H1 (cell line): ENCODE data around the gene CDK8. TPM values are rescaled to one million over a fixed set of nuclear protein-coding genes. Genes with fewer than 3 reads are reported as not detected.

Experiments
- CTCF ChIA-PET: fragments of 300-600 bp; sonication (Branson Sonifier 250); formaldehyde crosslinking; loops from one replicate; lab custom pipeline; 2021; ENCODE audit not compliant: partially characterized antibody; lab: Charles Lee
- POLR2A ChIA-PET: fragments of 300-600 bp; sonication (Branson Sonifier 250); formaldehyde crosslinking; loops from one replicate; lab custom pipeline; 2021; ENCODE audit warnings: inconsistent platforms; ENCODE audit not compliant: partially characterized antibody; lab: Charles Lee
- DNase-seq, 2 experiments: peaks; one replicate each; pipeline versions ENCODE4 v3.0.0 to v3.0.0-alpha.2; 2010 to 2022; ENCODE audit warnings: low spot score in 2 of 2, low read depth in 1 of 2, mixed read lengths in 1 of 2
- FAIRE-seq: peaks from 2 replicates; lab custom pipeline; 2011; peaks lifted over from hg19 to GRCh38; lab: Jason Lieb, UNC
- H2AFZ ChIP-seq: 2 replicates; pipeline ENCODE4 v1.8.1; 2012; ENCODE audit warnings: low read length, inconsistent platforms
- H2AK5ac ChIP-seq: 2 replicates; pipeline ENCODE4 v1.6.1; 2013; ENCODE audit warnings: low read depth, low read length
- H2BK120ac ChIP-seq: replicated peaks from 2 replicates; pipeline ENCODE3; 2013; ENCODE audit warnings: low read depth, low read length, inconsistent platforms
- H2BK12ac ChIP-seq: 2 replicates; pipeline ENCODE4 v1.6.1; 2013; ENCODE audit warnings: low read depth, low read length
- H2BK15ac ChIP-seq: 2 replicates; pipeline ENCODE4 v1.6.1; 2013; ENCODE audit warnings: low read length
- H2BK20ac ChIP-seq: 2 replicates; pipeline ENCODE4 v1.6.1; 2013; ENCODE audit warnings: low read length
- H2BK5ac ChIP-seq: 2 replicates; pipeline ENCODE4 v1.6.1; 2013; ENCODE audit warnings: low read depth, low read length
- H3K14ac ChIP-seq: 2 replicates; pipeline ENCODE4 v1.6.1; 2013; ENCODE audit warnings: inconsistent platforms; ENCODE audit not compliant: insufficient read length
- H3K18ac ChIP-seq: 2 replicates; pipeline ENCODE4 v1.6.1; 2013; ENCODE audit warnings: low read length; ENCODE audit errors: extremely low read depth
- H3K23ac ChIP-seq: 2 replicates; pipeline ENCODE4 v1.6.1; 2013; ENCODE audit warnings: inconsistent platforms; ENCODE audit not compliant: insufficient read length
- H3K23me2 ChIP-seq: 2 replicates; pipeline ENCODE4 v1.6.1; 2013; ENCODE audit warnings: low read depth, low read length
- H3K27ac ChIP-seq: 2 replicates; pipeline ENCODE4 v1.6.1; 2011; ENCODE audit warnings: low read depth, low read length, inconsistent platforms
- H3K27me3 ChIP-seq, 4 experiments: replicated peaks in 1 of 4; 1 replicate in 1 of 4; 2 replicates in 3 of 4; pipeline versions ENCODE4 v1.6.1 to v1.8.1; 2011 to 2013; ENCODE audit warnings: low read length in 3 of 4, mild to moderate bottlenecking in 3 of 4, inconsistent platforms in 2 of 4, mixed read lengths in 2 of 4, moderate library complexity in 1 of 4; ENCODE audit not compliant: control insufficient read depth in 3 of 4, insufficient read depth in 3 of 4; ENCODE audit errors: extremely low read depth in 1 of 4
- H3K36me3 ChIP-seq, 4 experiments: 2 replicates each; pipeline versions ENCODE4 v1.6.1 to v1.8.1; 2011 to 2013; ENCODE audit warnings: mild to moderate bottlenecking in 4 of 4, low read length in 3 of 4, moderate library complexity in 2 of 4, control low read depth in 1 of 4, inconsistent platforms in 1 of 4; ENCODE audit not compliant: insufficient read depth in 4 of 4, control insufficient read depth in 2 of 4
- H3K4ac ChIP-seq: replicated peaks from 2 replicates; pipeline ENCODE3; 2013; ENCODE audit warnings: low read length, low read depth, mixed read lengths, inconsistent platforms; ENCODE audit not compliant: insufficient read length
- H3K4me1 ChIP-seq, 4 experiments: replicated peaks in 1 of 4; 1 replicate in 1 of 4; 2 replicates in 3 of 4; pipeline versions ENCODE4 v1.6.1 to v1.8.1; 2011 to 2013; ENCODE audit warnings: low read length in 3 of 4, inconsistent platforms in 2 of 4, mixed read lengths in 1 of 4; ENCODE audit not compliant: insufficient read depth in 4 of 4, control insufficient read depth in 3 of 4
- H3K4me2 ChIP-seq, 2 experiments: 2 replicates each; pipeline versions ENCODE4 v1.6.1 to v1.8.1; 2011 to 2013; ENCODE audit warnings: low read depth in 2 of 2, low read length in 2 of 2, control low read depth in 1 of 2, inconsistent platforms in 1 of 2, mild to moderate bottlenecking in 1 of 2; ENCODE audit not compliant: insufficient read depth in 1 of 2
- H3K4me3 ChIP-seq, 4 experiments: fragments of 200-600, 300-600 bp in 1 of 4; sonication (generic), shearing (Covaris generic), sonication (Bioruptor Twin) in 1 of 4; 2 replicates each; pipeline versions ENCODE4 v1.5.1 to v1.8.1; 2011 to 2016; ENCODE audit warnings: low read length in 4 of 4, low read depth in 3 of 4, control low read depth in 2 of 4, inconsistent platforms in 2 of 4, mild to moderate bottlenecking in 2 of 4, mixed read lengths in 1 of 4, moderate library complexity in 1 of 4; ENCODE audit not compliant: insufficient read depth in 2 of 4; ENCODE audit errors: extremely low read depth in 1 of 4
- H3K56ac ChIP-seq: replicated peaks from 2 replicates; pipeline ENCODE3; 2013; ENCODE audit warnings: low read depth, mild to moderate bottlenecking, mixed read lengths, low read length, inconsistent platforms; ENCODE audit not compliant: insufficient read length
- H3K79me1 ChIP-seq: 2 replicates; pipeline ENCODE4 v1.6.1; 2013; ENCODE audit warnings: low read depth, low read length, control low read depth
- H3K79me2 ChIP-seq, 2 experiments: 2 replicates each; pipeline versions ENCODE4 v1.6.1 to v1.8.1; 2012 to 2013; ENCODE audit warnings: low read length in 2 of 2, mild to moderate bottlenecking in 2 of 2, inconsistent platforms in 1 of 2; ENCODE audit not compliant: insufficient read depth in 2 of 2, control insufficient read depth in 1 of 2
- H3K9ac ChIP-seq, 4 experiments: replicated peaks in 1 of 4; 1 replicate in 1 of 4; 2 replicates in 3 of 4; pipeline versions ENCODE4 v1.6.1 to v1.8.1; 2011 to 2013; ENCODE audit warnings: low read depth in 3 of 4, low read length in 3 of 4, control low read depth in 2 of 4, mild to moderate bottlenecking in 2 of 4, moderate library complexity in 2 of 4, inconsistent platforms in 1 of 4; ENCODE audit errors: extremely low read depth in 1 of 4
- H3K9me3 ChIP-seq, 2 experiments: 2 replicates each; pipeline versions ENCODE4 v1.6.1 to v1.8.1; 2012 to 2013; ENCODE audit warnings: mild to moderate bottlenecking in 2 of 2, moderate library complexity in 2 of 2, control low read depth in 1 of 2, inconsistent platforms in 1 of 2, low read depth in 1 of 2, low read length in 1 of 2, mixed read lengths in 1 of 2; ENCODE audit not compliant: insufficient read depth in 2 of 2
- H4K20me1 ChIP-seq, 2 experiments: replicated peaks in 1 of 2; 2 replicates each; pipeline versions ENCODE3 to v1.8.1; 2011 to 2013; ENCODE audit warnings: inconsistent platforms in 2 of 2, low read length in 2 of 2, mild to moderate bottlenecking in 1 of 2; ENCODE audit not compliant: insufficient read depth in 2 of 2, control insufficient read depth in 1 of 2
- H4K5ac ChIP-seq: 2 replicates; pipeline ENCODE4 v1.6.1; 2013; ENCODE audit warnings: low read length, low read depth, mixed read lengths, inconsistent platforms; ENCODE audit not compliant: insufficient read length
- H4K8ac ChIP-seq: 2 replicates; pipeline ENCODE4 v1.8.0; 2013; ENCODE audit warnings: mild to moderate bottlenecking, moderate library complexity, low read length, inconsistent platforms; ENCODE audit not compliant: insufficient read depth; ENCODE audit errors: extremely low read depth
- H4K91ac ChIP-seq: replicated peaks from 2 replicates; pipeline ENCODE3; 2013; ENCODE audit warnings: low read length, mixed read lengths, inconsistent platforms; ENCODE audit not compliant: insufficient read length
- CTCF ChIP-seq, 3 experiments: IDR thresholded peaks; 1 replicate in 2 of 3; 2 replicates in 1 of 3; pipeline versions ENCODE4 v1.5.1 to v1.6.1; 2011; ENCODE audit warnings: low read length in 3 of 3, mild to moderate bottlenecking in 3 of 3, inconsistent platforms in 2 of 3, low read depth in 1 of 3, moderate library complexity in 1 of 3; ENCODE audit not compliant: insufficient read depth in 1 of 3; ENCODE audit errors: control extremely low read depth in 1 of 3
- EP300 ChIP-seq, 2 experiments: IDR thresholded peaks; 1 replicate in 1 of 2; 2 replicates in 1 of 2; pipeline ENCODE4 v1.6.1; 2011 to 2012; ENCODE audit warnings: low read depth in 2 of 2, low read length in 2 of 2, mild to moderate bottlenecking in 2 of 2, borderline replicate concordance in 1 of 2, inconsistent platforms in 1 of 2, moderate library complexity in 1 of 2
- JUN ChIP-seq: IDR thresholded peaks from 2 replicates; pipeline ENCODE4 v1.6.1; 2011; ENCODE audit warnings: low read depth, mild to moderate bottlenecking, improper control_type of control experiment, low read length
- RFX5 ChIP-seq: IDR thresholded peaks from 2 replicates; pipeline ENCODE4 v1.6.1; 2011; ENCODE audit warnings: low read depth, low read length, improper control_type of control experiment, borderline replicate concordance
- SRF ChIP-seq: IDR thresholded peaks from 2 replicates; pipeline ENCODE4 v1.6.1; 2011; ENCODE audit warnings: mild to moderate bottlenecking, low read depth, low read length, moderate library complexity
- TCF12 ChIP-seq: IDR thresholded peaks from 2 replicates; pipeline ENCODE4 v1.6.1; 2011; ENCODE audit warnings: low read depth, mild to moderate bottlenecking, low read length
- WGBS, 2 experiments: shearing (Covaris generic) in 1 of 2; methylation state at CpG; one replicate each; pipeline versions ENCODE4 v1.1.6 to v1.1.7; 2013 to 2015; ENCODE audit warnings: low lambda C conversion rate in 2 of 2, mixed read lengths in 2 of 2, inconsistent platforms in 1 of 2, low coverage in 1 of 2, missing lambda C conversion rate in 1 of 2; ENCODE audit not compliant: insufficient replicate concordance in 2 of 2, insufficient coverage in 1 of 2, insufficient read length in 1 of 2; ENCODE audit errors: extremely low coverage in 1 of 2, missing lambda C conversion rate in 1 of 2; 5-methylcytosine and 5-hydroxymethylcytosine counted together
- polyA plus RNA-seq, 7 experiments: library from polyadenylated mRNA; depleted of rRNA in 3 of 7; stranded (reverse) in 5 of 7; unstranded in 2 of 7; fragments of >200 nt in 5 of 7; fragments of 200-250 nt in 2 of 7; gene quantifications; 1 replicate in 5 of 7; 2 replicates in 1 of 7; 4 replicates in 1 of 7; pipeline versions ENCODE4 v1.2.1 to v1.2.3, GENCODE V29; 2011 to 2013; ENCODE audit warnings: missing spikeins in 2 of 7, mixed read lengths in 2 of 7
- total RNA-seq: library from RNA; stranded (reverse); fragmentation: NEBNext Ultra II Directional; extraction: Animal tissue kit (Norgen Biotek cat#: 25700); gene quantifications from 2 replicates; pipeline ENCODE4 v1.2.1, GENCODE V29; 2021
- TF ChIP-seq, protein P1 (sequence below): IDR thresholded peaks from 2 replicates; pipeline ENCODE4 v1.6.1; 2012; ENCODE audit warnings: low read length, inconsistent platforms

CDK8 gene
- total and polyA plus RNA-seq, 2 of the 8 experiments (the other 6 are each of a cell fraction or from before 2014, with no cell fraction given): 22.1 to 25.6 TPM

- Histone ChIP-seq H3K79me1 (no peaks in the 10 kb centered on the region), H3K23me2 (no peaks in the 10 kb centered on the region), H3K4me3 (no peak overlapping the region), H3K56ac (no peak overlapping the region), H3K27ac (no peak overlapping the region), H4K8ac (no peak overlapping the region), H3K4ac (no peak overlapping the region), H3K18ac (no peak overlapping the region), H3K14ac (no peak overlapping the region), H2AFZ (no peak overlapping the region), H4K5ac (no peak overlapping the region), H2BK20ac (no peak overlapping the region), H2BK120ac (no peak overlapping the region), H3K36me3 (peaks cover 0 to 5% (median 0%) of the 10 kb centered on the region in 4 experiments; a peak in 2 of 8 replicates), H2AK5ac (no peak overlapping the region), H2BK15ac (no peak overlapping the region), H3K4me2 (no peak overlapping the region), H3K4me1 (no peaks in the 10 kb centered on the region; a peak in 1 of 7 replicates), H3K23ac (no peak overlapping the region), H3K27me3 (no peaks in the 10 kb centered on the region), H4K20me1 (no peaks in the 10 kb centered on the region), H3K9me3 (no peaks in the 10 kb centered on the region), H2BK12ac (no peak overlapping the region), H4K91ac (no peak overlapping the region), H3K79me2 (no peaks in the 10 kb centered on the region), H2BK5ac (no peak overlapping the region), H3K9ac (no peak overlapping the region)
- ChIA-PET POLR2A (no interaction called here), CTCF (no interaction called here)
- FAIRE-seq (no peak), DNase-seq (no peak)
- WGBS, 2 experiments: 91% methylated on average over 4 of the region's 4 CpGs; no CpG with 5 or more reads in 1 of the 2 experiments
- no peak for TF ChIP-seq EP300 (IDR thresholded peaks at IDR 0.05; ENCODE audit: borderline replicate concordance in 1 of 2, low read depth in 2 of 2, low read length in 2 of 2)
- TF ChIP-seq JUN: no peak
- no peak for TF ChIP-seq SRF
- no peak for TF ChIP-seq TCF12
- no peak for TF ChIP-seq CTCF (IDR thresholded peaks at IDR 0.05; ENCODE audit: control extremely low read depth in 1 of 3, insufficient read depth in 1 of 3, low read depth in 1 of 3, low read length in 3 of 3)
- TF ChIP-seq RFX5: no peak
- TF ChIP-seq, protein P1, sequence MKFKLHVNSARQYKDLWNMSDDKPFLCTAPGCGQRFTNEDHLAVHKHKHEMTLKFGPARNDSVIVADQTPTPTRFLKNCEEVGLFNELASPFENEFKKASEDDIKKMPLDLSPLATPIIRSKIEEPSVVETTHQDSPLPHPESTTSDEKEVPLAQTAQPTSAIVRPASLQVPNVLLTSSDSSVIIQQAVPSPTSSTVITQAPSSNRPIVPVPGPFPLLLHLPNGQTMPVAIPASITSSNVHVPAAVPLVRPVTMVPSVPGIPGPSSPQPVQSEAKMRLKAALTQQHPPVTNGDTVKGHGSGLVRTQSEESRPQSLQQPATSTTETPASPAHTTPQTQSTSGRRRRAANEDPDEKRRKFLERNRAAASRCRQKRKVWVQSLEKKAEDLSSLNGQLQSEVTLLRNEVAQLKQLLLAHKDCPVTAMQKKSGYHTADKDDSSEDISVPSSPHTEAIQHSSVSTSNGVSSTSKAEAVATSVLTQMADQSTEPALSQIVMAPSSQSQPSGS: no peak
Observed at GRCh38 chr13:26382835-26383234, 128.9 kb downstream of the CDK8 start.
